Osteoblast (primary cell): ENCODE measurements around the gene PXK. TPM values are rescaled to one million over a fixed set of nuclear protein-coding genes. Genes with fewer than 3 reads are reported as not detected.
A peak's percentile ranks its signal among the peaks of the same experiment; 100 is the strongest.

Experiments
- DNase-seq: peaks from one replicate; pipeline ENCODE4 v3.0.0; 2011; ENCODE audit warnings: low spot score, mixed read lengths; ENCODE audit not compliant: insufficient read length; ENCODE audit errors: missing footprints
- H2AFZ ChIP-seq: 2 replicates; pipeline ENCODE4 v1.6.0; 2011; ENCODE audit warnings: mild to moderate bottlenecking, low read length
- H3K27ac ChIP-seq: 2 replicates; pipeline ENCODE4 v1.5.1; 2011; ENCODE audit warnings: mild to moderate bottlenecking, low read depth, low read length, moderate library complexity
- H3K27me3 ChIP-seq: 2 replicates; pipeline ENCODE4 v1.6.0; 2012; ENCODE audit warnings: mild to moderate bottlenecking, control low read depth, inconsistent platforms, low read length, moderate library complexity; ENCODE audit not compliant: insufficient read depth
- H3K36me3 ChIP-seq: 2 replicates; pipeline ENCODE4 v1.5.1; 2011; ENCODE audit warnings: mild to moderate bottlenecking, low read length, control low read depth, moderate library complexity; ENCODE audit not compliant: insufficient read depth
- H3K4me1 ChIP-seq: 2 replicates; pipeline ENCODE4 v1.5.1; 2011; ENCODE audit warnings: mild to moderate bottlenecking, low read length, control low read depth, moderate library complexity; ENCODE audit not compliant: insufficient read depth
- H3K4me2 ChIP-seq: 2 replicates; pipeline ENCODE4 v1.6.0; 2011; ENCODE audit warnings: mild to moderate bottlenecking, low read length; ENCODE audit not compliant: insufficient read depth
- H3K4me3 ChIP-seq: fragments of 200-600 bp; sonication (generic); 3 replicates; pipeline ENCODE4 v1.5.1; 2012; ENCODE audit warnings: mild to moderate bottlenecking, low read length, inconsistent platforms; ENCODE audit not compliant: insufficient read depth
- H3K79me2 ChIP-seq: 2 replicates; pipeline ENCODE4 v1.6.0; 2012; ENCODE audit warnings: mild to moderate bottlenecking, low read length, control low read depth, inconsistent platforms; ENCODE audit not compliant: insufficient read depth
- H3K9me3 ChIP-seq: 2 replicates; pipeline ENCODE4 v1.5.1; 2011; ENCODE audit warnings: low read depth, low read length, control low read depth
- H4K20me1 ChIP-seq: 2 replicates; pipeline ENCODE4 v1.6.0; 2012; ENCODE audit warnings: mild to moderate bottlenecking, low read length, control low read depth; ENCODE audit not compliant: insufficient read depth
- total RNA-seq: library from RNA; depleted of rRNA; stranded (reverse); fragments of >200 nt; gene quantifications from 2 replicates; pipeline ENCODE4 v1.2.3, GENCODE V29; 2012
- TF ChIP-seq, protein P1 (sequence below): IDR thresholded peaks from 2 replicates; pipeline ENCODE4 v1.5.1; 2011; ENCODE audit warnings: mild to moderate bottlenecking, low read depth, low read length, moderate library complexity; ENCODE audit errors: extremely low read depth

Gene PXK
- total RNA-seq, 1 donor, result 77.4 TPM

DNA sequence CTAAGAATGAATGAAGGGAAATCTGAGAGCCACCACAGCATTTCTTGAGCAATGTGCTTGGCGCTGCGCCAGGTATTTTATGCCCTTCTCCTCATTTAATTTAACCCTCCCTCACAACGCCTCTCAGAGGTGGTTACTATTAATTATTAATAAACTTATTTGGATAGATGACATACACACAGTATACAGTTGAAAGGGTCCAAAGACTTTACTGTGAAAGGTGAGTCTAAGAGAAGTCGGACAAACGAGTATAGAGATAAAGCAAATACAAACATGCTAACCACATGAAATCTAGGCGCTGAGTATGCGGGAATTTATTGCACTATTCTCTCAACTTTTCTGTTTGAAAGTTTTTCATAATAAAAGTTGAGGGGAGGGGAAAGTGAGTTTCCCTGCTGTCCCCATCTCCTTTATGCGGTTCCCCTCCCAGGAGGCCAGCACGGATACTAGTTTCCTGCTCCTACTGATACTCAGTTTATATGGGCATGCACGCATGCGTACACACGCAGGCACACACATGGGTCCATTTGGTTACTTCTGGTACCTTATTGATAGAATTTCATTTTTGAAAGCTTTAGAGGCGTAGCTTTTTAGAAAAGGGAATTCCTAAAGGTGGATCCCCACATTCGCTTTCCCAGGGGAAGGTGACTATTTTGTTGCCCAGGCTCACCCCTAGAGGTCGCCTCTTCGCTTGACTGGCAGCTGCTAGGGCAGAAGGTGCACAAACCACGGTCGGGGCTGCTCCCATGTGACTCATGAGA, 130.7 kb downstream of the PXK start:
- Histone ChIP-seq H3K9me3 (no peaks in the 10 kb centered on the region), H3K4me2 (peak overlapping the region; percentile 80), H3K36me3 (no peaks in the 10 kb centered on the region), H2AFZ (peak overlapping the region; percentile 69), H3K27ac (no peak overlapping the region), H4K20me1 (no peaks in the 10 kb centered on the region), H3K27me3 (no peaks in the 10 kb centered on the region), H3K4me1 (peaks cover 11% of the 10 kb centered on the region), H3K79me2 (no peaks in the 10 kb centered on the region), H3K4me3 (peak overlapping the region; percentile 53)
- DNase-seq, result peak; percentile 96
- TF ChIP-seq, protein P1, sequence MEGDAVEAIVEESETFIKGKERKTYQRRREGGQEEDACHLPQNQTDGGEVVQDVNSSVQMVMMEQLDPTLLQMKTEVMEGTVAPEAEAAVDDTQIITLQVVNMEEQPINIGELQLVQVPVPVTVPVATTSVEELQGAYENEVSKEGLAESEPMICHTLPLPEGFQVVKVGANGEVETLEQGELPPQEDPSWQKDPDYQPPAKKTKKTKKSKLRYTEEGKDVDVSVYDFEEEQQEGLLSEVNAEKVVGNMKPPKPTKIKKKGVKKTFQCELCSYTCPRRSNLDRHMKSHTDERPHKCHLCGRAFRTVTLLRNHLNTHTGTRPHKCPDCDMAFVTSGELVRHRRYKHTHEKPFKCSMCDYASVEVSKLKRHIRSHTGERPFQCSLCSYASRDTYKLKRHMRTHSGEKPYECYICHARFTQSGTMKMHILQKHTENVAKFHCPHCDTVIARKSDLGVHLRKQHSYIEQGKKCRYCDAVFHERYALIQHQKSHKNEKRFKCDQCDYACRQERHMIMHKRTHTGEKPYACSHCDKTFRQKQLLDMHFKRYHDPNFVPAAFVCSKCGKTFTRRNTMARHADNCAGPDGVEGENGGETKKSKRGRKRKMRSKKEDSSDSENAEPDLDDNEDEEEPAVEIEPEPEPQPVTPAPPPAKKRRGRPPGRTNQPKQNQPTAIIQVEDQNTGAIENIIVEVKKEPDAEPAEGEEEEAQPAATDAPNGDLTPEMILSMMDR, result peak; percentile 94

DNA sequence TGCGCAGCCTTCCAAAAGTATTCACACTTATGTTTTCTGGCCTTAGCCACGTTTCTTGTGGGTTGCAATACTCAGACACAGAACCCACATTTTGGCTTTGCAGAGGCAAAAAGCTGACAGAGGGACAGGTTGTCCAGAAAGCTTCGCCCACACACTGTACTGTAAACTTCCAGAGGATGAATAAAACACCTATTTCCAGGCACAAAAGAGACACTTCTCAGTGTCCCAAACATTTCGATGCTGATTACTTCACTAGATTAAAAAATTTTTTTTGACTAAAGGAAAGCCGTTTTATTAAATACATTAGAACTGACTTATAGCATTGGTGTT, 131.2 kb downstream of the PXK start:
- TF ChIP-seq, protein P1, result no peak
- H3K4me1 ChIP-seq, result peaks cover 11% of the 10 kb centered on the region
- H4K20me1 ChIP-seq, result no peaks in the 10 kb centered on the region
- no peaks in the 10 kb centered on the region for H3K79me2 ChIP-seq
- H3K27me3 ChIP-seq, result no peaks in the 10 kb centered on the region
- H3K27ac ChIP-seq, result no peak overlapping the region
- H3K4me3 ChIP-seq, result peak overlapping the region; percentile 53
- DNase-seq, result no peak
- H3K4me2 ChIP-seq, result peak overlapping the region; percentile 80
- no peaks in the 10 kb centered on the region for H3K36me3 ChIP-seq
- H2AFZ ChIP-seq, result peak overlapping the region; percentile 69
- no peaks in the 10 kb centered on the region for H3K9me3 ChIP-seq

DNA sequence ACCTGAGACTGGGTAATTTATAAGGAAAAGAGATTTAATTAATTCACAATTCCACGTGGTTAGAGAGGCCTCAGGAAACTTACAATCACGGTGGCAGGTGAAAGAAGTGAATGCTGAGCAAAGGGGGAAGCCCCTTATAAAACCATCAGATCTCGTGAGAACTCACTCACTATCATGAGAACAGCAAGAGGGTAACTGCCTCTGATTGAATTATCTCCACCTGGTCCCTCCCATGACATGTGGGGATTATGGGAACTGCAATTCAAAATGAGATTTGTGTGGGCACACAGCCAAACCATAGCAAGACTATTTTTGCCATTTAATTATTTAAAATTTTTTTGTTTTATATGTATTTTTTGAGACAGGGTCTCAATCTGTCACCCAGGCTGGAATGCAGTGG, 132.2 kb downstream of the PXK start:
- TF ChIP-seq, protein P1, result no peak
- H3K4me1 ChIP-seq, result peaks cover 11% of the 10 kb centered on the region
- H3K4me3 ChIP-seq, result no peak overlapping the region
- H3K27ac ChIP-seq, result no peak overlapping the region
- H4K20me1 ChIP-seq, result no peaks in the 10 kb centered on the region
- no peak overlapping the region for H3K4me2 ChIP-seq
- H3K79me2 ChIP-seq, result no peaks in the 10 kb centered on the region
- H3K36me3 ChIP-seq, result no peaks in the 10 kb centered on the region
- H3K27me3 ChIP-seq, result no peaks in the 10 kb centered on the region
- no peak overlapping the region for H2AFZ ChIP-seq
- H3K9me3 ChIP-seq, result no peaks in the 10 kb centered on the region
- no peak for DNase-seq

DNA sequence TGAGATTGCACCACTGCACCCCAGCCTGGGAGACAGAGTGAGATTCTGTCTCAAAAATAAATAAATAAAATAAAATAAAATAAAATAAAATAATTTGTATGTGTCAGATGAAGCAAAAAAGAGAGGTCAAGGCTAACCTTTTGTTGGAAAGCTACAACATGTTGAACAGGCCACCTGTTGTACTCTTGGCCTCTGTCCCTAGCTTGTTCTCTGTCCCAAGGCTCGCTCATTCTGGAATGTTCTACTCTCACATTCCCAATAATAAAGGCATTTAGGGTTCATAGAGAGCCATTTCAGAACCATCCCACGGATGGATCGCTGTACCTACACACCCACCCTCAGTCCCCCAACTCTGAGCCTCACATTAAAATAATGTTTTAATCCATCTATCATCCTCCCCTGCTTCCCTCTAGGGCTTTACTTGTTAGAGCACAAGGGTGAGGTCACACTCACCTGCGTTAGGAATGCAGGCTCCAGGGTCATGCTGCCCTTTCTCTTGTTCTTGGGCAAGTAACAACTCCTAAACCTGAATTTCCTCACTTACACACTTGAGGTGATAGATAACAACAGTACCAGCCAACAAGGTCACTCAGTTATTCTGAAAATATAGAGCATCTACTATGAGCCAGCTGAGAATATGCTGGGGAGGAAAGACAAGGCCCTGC, 134.3 kb downstream of the PXK start:
- no peak for DNase-seq
- no peak overlapping the region for H3K4me3 ChIP-seq
- no peaks in the 10 kb centered on the region for H4K20me1 ChIP-seq

More for the DNA sequence above, 134.3 kb downstream of the PXK start:
- H3K27me3 ChIP-seq, result no peaks in the 10 kb centered on the region
- no peaks in the 10 kb centered on the region for H3K79me2 ChIP-seq
- no peak overlapping the region for H3K27ac ChIP-seq
- H3K9me3 ChIP-seq, result no peaks in the 10 kb centered on the region
- H3K4me2 ChIP-seq, result no peak overlapping the region
- H3K4me1 ChIP-seq, result peaks cover 25% of the 10 kb centered on the region
- no peak overlapping the region for H2AFZ ChIP-seq
- no peaks in the 10 kb centered on the region for H3K36me3 ChIP-seq
- TF ChIP-seq, protein P1, result no peak
